ENCODE measurements around the gene LRRC10B. TPM values are rescaled to one million over a fixed set of nuclear protein-coding genes. Genes with fewer than 3 reads are reported as not detected.
"Not testable (repeated sequence)": the region's sequence is repeated elsewhere in the genome, so short reads cannot be mapped to it uniquely, and the experiment has no call there.

LRRC10B gene
- total RNA-seq, 2 donors from 2014 or later: 0.37 to 1.1 TPM

DNA sequence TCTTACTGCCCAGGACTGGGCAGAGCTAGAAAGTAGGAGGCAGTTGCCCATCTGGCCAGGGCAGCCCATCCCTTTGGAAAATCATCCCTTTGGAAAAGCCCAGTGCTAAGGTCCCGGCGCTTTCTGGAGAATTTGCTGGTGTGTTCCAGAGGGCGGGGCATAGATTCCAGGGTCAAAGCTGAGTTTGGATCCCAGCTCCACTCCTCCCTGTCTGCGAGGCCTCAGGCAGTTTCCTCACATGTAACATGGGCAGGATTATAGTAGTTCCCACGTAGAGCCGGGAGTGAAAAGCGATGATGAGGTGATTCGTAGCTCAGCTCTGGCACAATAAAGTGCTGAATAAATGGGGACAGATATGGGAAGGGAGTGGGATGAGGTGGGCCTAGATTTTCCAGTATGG, 31.4 kb upstream of the LRRC10B start:
- TF ChIP-seq, protein P1, sequence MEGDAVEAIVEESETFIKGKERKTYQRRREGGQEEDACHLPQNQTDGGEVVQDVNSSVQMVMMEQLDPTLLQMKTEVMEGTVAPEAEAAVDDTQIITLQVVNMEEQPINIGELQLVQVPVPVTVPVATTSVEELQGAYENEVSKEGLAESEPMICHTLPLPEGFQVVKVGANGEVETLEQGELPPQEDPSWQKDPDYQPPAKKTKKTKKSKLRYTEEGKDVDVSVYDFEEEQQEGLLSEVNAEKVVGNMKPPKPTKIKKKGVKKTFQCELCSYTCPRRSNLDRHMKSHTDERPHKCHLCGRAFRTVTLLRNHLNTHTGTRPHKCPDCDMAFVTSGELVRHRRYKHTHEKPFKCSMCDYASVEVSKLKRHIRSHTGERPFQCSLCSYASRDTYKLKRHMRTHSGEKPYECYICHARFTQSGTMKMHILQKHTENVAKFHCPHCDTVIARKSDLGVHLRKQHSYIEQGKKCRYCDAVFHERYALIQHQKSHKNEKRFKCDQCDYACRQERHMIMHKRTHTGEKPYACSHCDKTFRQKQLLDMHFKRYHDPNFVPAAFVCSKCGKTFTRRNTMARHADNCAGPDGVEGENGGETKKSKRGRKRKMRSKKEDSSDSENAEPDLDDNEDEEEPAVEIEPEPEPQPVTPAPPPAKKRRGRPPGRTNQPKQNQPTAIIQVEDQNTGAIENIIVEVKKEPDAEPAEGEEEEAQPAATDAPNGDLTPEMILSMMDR (IDR thresholded peaks at IDR 0.05): no peak
- Histone ChIP-seq H3K9me3 (no peaks in the 10 kb centered on the region), H3K27ac (peak overlapping the region in 1 of 2 donors; percentile 8), H3K27me3 (no peaks in the 10 kb centered on the region), H3K4me1 (peaks cover 0 to 27% of the 10 kb centered on the region in 2 donors), H3K36me3 (no peaks in the 10 kb centered on the region), H3K4me3 (no peak overlapping the region)
- peak; percentile 64 for DNase-seq (ENCODE audit: low spot score)

DNA sequence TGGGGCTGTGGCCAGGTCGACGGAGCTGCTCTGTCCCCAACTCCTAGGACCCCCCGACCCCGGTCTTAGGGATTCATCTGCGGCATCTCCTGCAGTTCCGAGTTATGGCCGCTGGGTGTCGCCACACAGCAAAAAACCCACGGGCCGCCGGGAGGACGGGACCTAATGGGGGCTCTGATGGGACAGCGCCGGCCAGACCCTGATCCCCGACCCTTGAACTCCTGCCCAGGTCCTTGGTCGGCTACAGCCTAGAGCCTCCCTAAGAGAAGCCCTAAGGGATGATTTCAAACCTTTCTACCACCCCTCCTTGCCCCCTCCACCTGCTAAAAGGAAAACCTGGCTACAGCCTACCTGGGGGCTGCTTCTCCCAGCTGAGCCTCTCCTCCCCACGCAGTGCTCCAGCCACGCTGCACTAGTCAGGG, 30.8 kb upstream of the LRRC10B start:
- H3K4me3 ChIP-seq: no peak overlapping the region
- peak; percentile 64 for DNase-seq (ENCODE audit: low spot score)
- H3K36me3 ChIP-seq: no peaks in the 10 kb centered on the region
- H3K27me3 ChIP-seq: no peaks in the 10 kb centered on the region
- peak overlapping the region in 1 of 2 donors; percentile 8 for H3K27ac ChIP-seq
- TF ChIP-seq, protein P1 (IDR thresholded peaks at IDR 0.05): peak; percentile 97 to 98
- H3K4me1 ChIP-seq: peaks cover 0 to 21% of the 10 kb centered on the region in 2 donors
- H3K9me3 ChIP-seq: no peaks in the 10 kb centered on the region

DNA sequence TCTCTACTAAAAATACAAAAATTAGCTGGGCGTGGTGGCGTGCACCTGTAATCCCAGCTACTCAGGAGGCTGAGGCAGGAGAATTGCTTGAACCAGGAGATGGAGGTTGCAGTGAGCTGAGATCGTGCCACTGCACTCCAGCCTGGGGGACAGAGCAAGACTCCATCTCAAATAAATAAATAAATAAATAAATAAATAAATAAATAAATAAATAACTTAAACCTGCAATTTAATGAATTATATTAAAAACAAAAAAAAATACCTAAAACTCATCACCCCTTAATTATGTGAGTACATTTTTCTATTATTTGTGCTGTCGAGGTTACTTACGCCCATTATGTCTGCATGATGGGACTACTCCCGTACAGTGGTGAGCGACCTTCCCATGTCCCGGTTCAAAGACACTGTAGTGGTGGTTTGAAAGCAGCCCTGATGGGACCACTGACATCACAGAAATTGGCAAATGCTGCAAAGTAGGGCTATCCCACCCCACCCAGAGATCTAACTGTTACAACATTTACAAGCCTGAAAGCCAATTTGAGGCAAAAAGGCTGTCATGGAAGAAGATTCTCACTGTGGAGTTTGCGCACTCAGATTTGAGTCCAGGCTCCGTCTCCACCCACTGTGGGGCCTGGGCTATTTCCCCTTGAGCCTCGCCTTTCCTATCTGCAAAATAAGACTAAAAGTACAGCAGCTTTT, 29.0 kb upstream of the LRRC10B start:
- not testable (repeated sequence) for H3K27me3 ChIP-seq; H3K4me3 ChIP-seq; H3K27ac ChIP-seq; H3K36me3 ChIP-seq; DNase-seq (ENCODE audit: low spot score); H3K9me3 ChIP-seq
- H3K4me1 ChIP-seq: peaks cover 0 to 20% of the 10 kb centered on the region in 2 donors

DNA sequence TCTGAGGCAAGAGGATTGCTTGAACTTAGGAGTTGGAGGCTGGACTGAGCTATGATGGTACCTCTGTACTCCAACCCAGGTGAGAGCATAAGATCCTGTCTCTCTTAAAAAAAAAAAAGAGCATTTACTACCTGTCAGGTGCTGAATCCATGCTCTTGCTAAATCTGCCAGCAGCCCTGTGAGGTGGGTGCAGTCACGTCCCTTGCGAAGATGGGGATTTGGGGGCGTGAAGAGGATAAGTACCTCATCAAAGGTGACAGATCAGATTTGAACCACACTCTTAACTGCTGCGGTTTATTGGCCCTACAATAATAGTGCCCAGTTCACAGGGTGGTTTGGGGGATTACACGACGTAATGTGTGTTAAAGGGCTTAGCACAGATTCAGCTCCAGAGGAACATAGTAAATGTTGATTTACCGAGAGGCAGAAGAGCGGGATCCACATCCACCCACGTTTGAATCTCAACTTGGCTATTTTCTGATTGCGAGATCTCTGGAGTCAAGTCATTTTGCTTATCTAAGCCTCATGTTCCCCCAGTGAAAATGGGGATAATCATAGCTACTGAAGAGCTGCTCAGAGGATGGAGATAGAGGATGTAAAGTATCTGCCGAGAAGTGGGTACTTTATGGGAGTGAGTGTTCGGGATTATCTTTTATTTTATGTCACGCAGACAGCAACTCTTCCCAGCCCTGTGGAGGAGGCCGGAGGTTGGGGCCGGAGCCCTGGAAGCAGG, 28.1 kb upstream of the LRRC10B start:
- H3K36me3 ChIP-seq: no peaks in the 10 kb centered on the region
- no peak overlapping the region for H3K27ac ChIP-seq
- no peaks in the 10 kb centered on the region for H3K9me3 ChIP-seq
- no peak for DNase-seq (ENCODE audit: low spot score)
- no peak overlapping the region for H3K4me3 ChIP-seq
- H3K27me3 ChIP-seq: no peaks in the 10 kb centered on the region
- H3K4me1 ChIP-seq: peaks cover 0 to 20% of the 10 kb centered on the region in 2 donors
- TF ChIP-seq, protein P1 (IDR thresholded peaks at IDR 0.05): no peak

DNA sequence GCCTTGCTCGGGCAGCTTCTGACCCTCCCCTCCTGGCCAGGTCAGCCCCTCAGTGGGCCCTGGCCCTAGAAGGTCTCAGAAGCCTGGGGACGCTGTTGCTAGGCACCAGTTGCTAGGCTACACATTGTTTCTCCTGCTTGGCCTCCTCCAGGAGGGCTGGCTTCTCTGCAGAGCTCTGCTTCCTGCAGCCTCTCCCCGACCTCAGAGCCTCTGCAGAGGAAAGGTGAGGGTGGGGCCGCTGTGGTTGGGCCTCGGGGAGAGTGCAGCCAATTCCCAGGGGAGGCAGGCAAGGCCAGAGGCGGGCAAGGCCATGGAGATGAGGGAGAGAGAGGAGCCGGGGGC, 27.6 kb upstream of the LRRC10B start:
- TF ChIP-seq, protein P1 (IDR thresholded peaks at IDR 0.05): no peak
- DNase-seq (ENCODE audit: low spot score): no peak

DNA sequence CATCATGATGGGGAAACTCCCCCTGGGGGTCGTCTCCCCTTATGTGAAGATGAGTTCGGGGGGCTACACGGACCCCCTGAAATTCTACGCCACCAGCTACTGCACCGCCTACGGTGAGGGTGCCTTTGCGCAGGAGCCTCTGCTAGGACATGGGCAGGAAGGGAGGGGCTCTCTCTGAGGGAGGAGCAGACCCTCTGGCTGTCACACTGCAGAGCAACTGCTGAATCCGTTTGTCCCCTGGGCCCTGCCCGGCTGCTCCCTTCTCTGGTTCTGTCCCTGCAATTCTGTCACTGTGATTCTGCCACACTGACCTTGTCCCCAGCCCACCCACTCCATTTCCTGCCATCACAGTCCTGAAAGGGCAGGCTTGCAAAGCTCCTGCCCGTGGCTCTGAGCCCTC, 26.7 kb upstream of the LRRC10B start:
- TF ChIP-seq, protein P1 (IDR thresholded peaks at IDR 0.05): no peak
- no peaks in the 10 kb centered on the region for H3K27me3 ChIP-seq
- H3K36me3 ChIP-seq: no peaks in the 10 kb centered on the region
- H3K4me3 ChIP-seq: no peak overlapping the region
- no peaks in the 10 kb centered on the region for H3K9me3 ChIP-seq
- no peak overlapping the region for H3K27ac ChIP-seq
- peaks cover 0 to 20% of the 10 kb centered on the region in 2 donors for H3K4me1 ChIP-seq
- DNase-seq (ENCODE audit: low spot score): no peak

More for the DNA sequence above, 27.6 kb upstream of the LRRC10B start:
- H3K9me3 ChIP-seq: no peaks in the 10 kb centered on the region
- no peak overlapping the region for H3K27ac ChIP-seq
- no peaks in the 10 kb centered on the region for H3K36me3 ChIP-seq
- peaks cover 0 to 20% of the 10 kb centered on the region in 2 donors for H3K4me1 ChIP-seq
- no peaks in the 10 kb centered on the region for H3K27me3 ChIP-seq
- no peak overlapping the region for H3K4me3 ChIP-seq
